ENCODE measurements around the gene DNAJB8.

Gene DNAJB8

GRCh38 chr3:128478576-128479506, 12.2 kb upstream of the DNAJB8 start:
- no peak for DNase-seq (ENCODE audit: low spot score)
- TF ChIP-seq CTCF (IDR thresholded peaks at IDR 0.05; ENCODE audit: extremely low read depth, missing control alignments): no peak

- no peak for TF ChIP-seq CTCF (IDR thresholded peaks at IDR 0.05; ENCODE audit: extremely low read depth, missing control alignments)
- DNase-seq (ENCODE audit: low spot score): no peak
Observed at GRCh38 chr3:128476659-128477058, 10.0 kb upstream of the DNAJB8 start.

GRCh38 chr3:128475355-128475754, 8.7 kb upstream of the DNAJB8 start:
- TF ChIP-seq CTCF (IDR thresholded peaks at IDR 0.05; ENCODE audit: extremely low read depth, missing control alignments): no peak
- DNase-seq (ENCODE audit: low spot score): no peak

- no peak for DNase-seq (ENCODE audit: low spot score)
- no peak for TF ChIP-seq CTCF (IDR thresholded peaks at IDR 0.05; ENCODE audit: extremely low read depth, missing control alignments)
Observed at GRCh38 chr3:128473737-128474136, 7.0 kb upstream of the DNAJB8 start.

- DNase-seq (ENCODE audit: low spot score): no peak
- no peak for TF ChIP-seq CTCF (IDR thresholded peaks at IDR 0.05; ENCODE audit: extremely low read depth, missing control alignments)
Observed at GRCh38 chr3:128473180-128473519, 6.5 kb upstream of the DNAJB8 start.

GRCh38 chr3:128472449-128473179, 5.9 kb upstream of the DNAJB8 start:
- DNase-seq (ENCODE audit: low spot score): no peak
- no peak for TF ChIP-seq CTCF (IDR thresholded peaks at IDR 0.05; ENCODE audit: extremely low read depth, missing control alignments)

- DNase-seq (ENCODE audit: low spot score): no peak
- TF ChIP-seq CTCF (IDR thresholded peaks at IDR 0.05; ENCODE audit: extremely low read depth, missing control alignments): no peak
Observed at GRCh38 chr3:128471720-128472119, 5.0 kb upstream of the DNAJB8 start.

All from GM20000 (cell line).